MCF 10A (cell line): Measurements from ENCODE around the gene ANKIB1. TPM values are rescaled to one million over a fixed set of nuclear protein-coding genes. Genes with fewer than 3 reads are reported as not detected.

Experiments used
- BruUV-seq: library from RNA; stranded (reverse); fragments of 400-500 nt; replicated peaks from 2 replicates; lab custom pipeline; 2021; lab: Mats Ljungman, UMichigan
- CTCF ChIA-PET: fragments of 300-600 bp; sonication (Branson Sonifier 250); formaldehyde crosslinking; extraction: SDS; loops from one replicate; lab custom pipeline; 2021; ENCODE audit warnings: antibody characterized with exemption, inconsistent platforms; lab: Yijun Ruan, JAX
- POLR2A ChIA-PET: fragments of 300-600, 350-650 bp; sonication (Branson Sonifier 250); formaldehyde crosslinking; extraction: SDS; loops from one replicate; lab custom pipeline; 2020; ENCODE audit warnings: antibody characterized with exemption, inconsistent platforms; lab: Yijun Ruan, JAX
- DNase-seq: peaks from one replicate; pipeline ENCODE4 v3.0.0-alpha.2; 2018; ENCODE audit not compliant: unreplicated experiment
- H3K27ac Mint-ChIP-seq: one replicate; pipeline ENCODE4 v1.8.0; 2022; ENCODE audit warnings: mild to moderate bottlenecking, low read depth, mixed read lengths; ENCODE audit not compliant: unreplicated experiment
- H3K27me3 Mint-ChIP-seq: one replicate; pipeline ENCODE4 v1.8.0; 2022; ENCODE audit warnings: mixed read lengths; ENCODE audit not compliant: insufficient read depth, unreplicated experiment
- H3K36me3 Mint-ChIP-seq: one replicate; pipeline ENCODE4 v1.8.0; 2022; ENCODE audit warnings: mild to moderate bottlenecking, moderate library complexity, mixed read lengths; ENCODE audit not compliant: insufficient read depth, unreplicated experiment
- H3K4me1 Mint-ChIP-seq: one replicate; pipeline ENCODE4 v1.8.0; 2022; ENCODE audit warnings: mixed read lengths; ENCODE audit not compliant: insufficient read depth, unreplicated experiment
- H3K4me3 Mint-ChIP-seq: one replicate; pipeline ENCODE4 v1.8.0; 2022; ENCODE audit warnings: mild to moderate bottlenecking, moderate library complexity, mixed read lengths; ENCODE audit not compliant: unreplicated experiment
- H3K9me3 Mint-ChIP-seq: one replicate; pipeline ENCODE4 v1.8.0; 2022; ENCODE audit warnings: mixed read lengths; ENCODE audit not compliant: unreplicated experiment
- intact Hi-C: fragments of 100-400 bp; cut with micrococcal nuclease; formaldehyde crosslinking; loops from 2 replicates; pipeline ENCODE4 v1.14.1; 2022
- total RNA-seq: library from RNA; stranded (reverse); gene quantifications from 2 replicates; pipeline ENCODE4 v1.2.3, GENCODE V29; 2022
- TF ChIP-seq, protein P1 (sequence below): fragments of 200-600 bp; IDR thresholded peaks from one replicate; pipeline ENCODE4 v1.8.0; 2022; ENCODE audit warnings: antibody characterized with exemption, mild to moderate bottlenecking; ENCODE audit not compliant: unreplicated experiment

The ANKIB1 gene
- total RNA-seq, 1 experiment from 2014 or later, result 33.0 TPM

DNA sequence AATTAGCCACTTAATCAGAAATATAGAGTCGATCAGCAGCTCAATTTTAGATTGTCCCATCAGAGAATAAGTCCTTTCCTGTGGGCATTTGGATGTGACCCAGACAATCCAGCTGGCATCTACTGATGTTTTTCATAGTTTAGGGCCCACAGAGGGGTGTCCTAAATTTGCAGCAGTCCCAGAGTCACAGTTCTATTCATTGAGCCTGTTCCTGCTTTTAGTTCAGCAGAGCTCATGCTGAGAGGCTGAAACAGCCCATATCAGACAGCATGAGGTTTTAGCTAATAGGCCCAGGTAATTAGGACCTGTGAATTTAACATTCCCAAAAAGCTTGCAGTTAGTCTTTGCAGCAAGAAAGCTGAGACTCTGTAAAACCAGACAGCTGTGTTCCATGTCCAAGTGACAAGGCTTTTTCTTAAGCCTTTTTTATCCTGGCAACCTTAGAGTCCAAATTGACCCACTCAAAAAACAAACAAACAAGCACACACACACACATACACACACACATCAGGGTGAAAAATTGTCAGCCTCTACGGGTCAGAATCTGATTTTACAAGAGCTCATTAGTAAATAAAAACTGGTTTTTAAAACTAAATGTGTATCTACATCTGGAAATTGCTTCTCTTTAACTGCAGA is 33.7 kb downstream of the ANKIB1 start:
- TF ChIP-seq, protein P1, sequence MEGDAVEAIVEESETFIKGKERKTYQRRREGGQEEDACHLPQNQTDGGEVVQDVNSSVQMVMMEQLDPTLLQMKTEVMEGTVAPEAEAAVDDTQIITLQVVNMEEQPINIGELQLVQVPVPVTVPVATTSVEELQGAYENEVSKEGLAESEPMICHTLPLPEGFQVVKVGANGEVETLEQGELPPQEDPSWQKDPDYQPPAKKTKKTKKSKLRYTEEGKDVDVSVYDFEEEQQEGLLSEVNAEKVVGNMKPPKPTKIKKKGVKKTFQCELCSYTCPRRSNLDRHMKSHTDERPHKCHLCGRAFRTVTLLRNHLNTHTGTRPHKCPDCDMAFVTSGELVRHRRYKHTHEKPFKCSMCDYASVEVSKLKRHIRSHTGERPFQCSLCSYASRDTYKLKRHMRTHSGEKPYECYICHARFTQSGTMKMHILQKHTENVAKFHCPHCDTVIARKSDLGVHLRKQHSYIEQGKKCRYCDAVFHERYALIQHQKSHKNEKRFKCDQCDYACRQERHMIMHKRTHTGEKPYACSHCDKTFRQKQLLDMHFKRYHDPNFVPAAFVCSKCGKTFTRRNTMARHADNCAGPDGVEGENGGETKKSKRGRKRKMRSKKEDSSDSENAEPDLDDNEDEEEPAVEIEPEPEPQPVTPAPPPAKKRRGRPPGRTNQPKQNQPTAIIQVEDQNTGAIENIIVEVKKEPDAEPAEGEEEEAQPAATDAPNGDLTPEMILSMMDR, result no peak
- Mint-ChIP-seq H3K4me1 (no peaks in the 10 kb centered on the region), H3K27ac (no peak overlapping the region), H3K27me3 (no peaks in the 10 kb centered on the region), H3K9me3 (peaks cover 8% of the 10 kb centered on the region), H3K4me3 (no peak overlapping the region), H3K36me3 (peaks cover 14% of the 10 kb centered on the region)
- no TSS peak for BruUV-seq
- DNase-seq, result no peak
- POLR2A ChIA-PET, result interaction anchor here (1.2 to 1.6 kb wide), 2 partner anchors 14 to 33 kb away, joined by 3 to 6 read pairs; no protein-coding TSS in a partner anchor
- intact Hi-C loops, result no loop called here
- CTCF ChIA-PET, result interaction anchor here (0.6 kb wide), 1 partner anchor 978 kb away, joined by 3 read pairs; no protein-coding TSS in a partner anchor

DNA sequence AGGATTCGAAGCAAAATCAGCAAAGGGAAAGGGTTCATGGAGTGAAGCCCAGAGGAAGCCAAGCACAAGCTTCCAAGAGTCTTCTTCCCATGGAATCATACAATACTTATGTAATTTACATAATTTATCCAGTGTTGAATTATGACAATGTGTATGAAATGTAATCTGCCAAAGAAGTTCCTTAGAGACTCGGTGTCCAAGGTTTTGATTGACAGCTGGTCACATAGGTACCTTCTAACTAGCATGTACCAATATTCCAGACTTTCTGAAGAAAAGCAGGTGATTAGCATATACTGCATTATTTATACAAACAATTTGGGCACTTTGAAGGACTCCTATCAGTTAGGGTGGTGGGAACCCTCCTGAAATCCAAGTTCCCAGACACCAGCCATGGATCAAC is 35.3 kb downstream of the ANKIB1 start:
- no peak overlapping the region for H3K4me3 Mint-ChIP-seq
- ChIA-PET CTCF (no interaction called here), POLR2A (interaction anchor here (1.2 to 1.6 kb wide), 2 partner anchors 8 to 12 kb away, joined by 4 to 6 read pairs; no protein-coding TSS in a partner anchor)
- no peaks in the 10 kb centered on the region for H3K27me3 Mint-ChIP-seq
- TF ChIP-seq, protein P1, result no peak
- no peak overlapping the region for H3K27ac Mint-ChIP-seq
- intact Hi-C loops, result no loop called here
- peaks cover 8% of the 10 kb centered on the region for H3K9me3 Mint-ChIP-seq
- DNase-seq, result no peak
- H3K4me1 Mint-ChIP-seq, result no peaks in the 10 kb centered on the region
- H3K36me3 Mint-ChIP-seq, result peaks cover 9% of the 10 kb centered on the region
- BruUV-seq, result no TSS peak

GRCh38 chr7:92282221-92282814 is 36.5 kb downstream of the ANKIB1 start:
- no peak overlapping the region for H3K27ac Mint-ChIP-seq
- no peak for DNase-seq
- no peaks in the 10 kb centered on the region for H3K4me1 Mint-ChIP-seq
- BruUV-seq, result no TSS peak
- peaks cover 8% of the 10 kb centered on the region for H3K9me3 Mint-ChIP-seq
- no peaks in the 10 kb centered on the region for H3K27me3 Mint-ChIP-seq
- ChIA-PET CTCF (interaction anchor here (0.6 kb wide), 1 partner anchor 10 kb away, joined by 3 read pairs; no protein-coding TSS in a partner anchor), POLR2A (interaction anchor here (1.4 kb wide), 1 partner anchor 37 kb away, joined by 6 read pairs; the partner anchor contains the start of genes ANKIB1 and KRIT1)
- H3K36me3 Mint-ChIP-seq, result peaks cover 9% of the 10 kb centered on the region
- no peak overlapping the region for H3K4me3 Mint-ChIP-seq
- TF ChIP-seq, protein P1, result no peak
- intact Hi-C loops, result no loop called here

- H3K27ac Mint-ChIP-seq, result no peak overlapping the region
- ChIA-PET CTCF (no interaction called here), POLR2A (interaction anchor here (1.4 kb wide), 1 partner anchor 37 kb away, joined by 6 read pairs; the partner anchor contains the start of genes ANKIB1 and KRIT1)
- no TSS peak for BruUV-seq
- no peaks in the 10 kb centered on the region for H3K4me1 Mint-ChIP-seq
- no peak overlapping the region for H3K4me3 Mint-ChIP-seq
- H3K36me3 Mint-ChIP-seq, result peaks cover 11% of the 10 kb centered on the region
- TF ChIP-seq, protein P1, result no peak
- intact Hi-C loops, result no loop called here
- no peaks in the 10 kb centered on the region for H3K27me3 Mint-ChIP-seq
- H3K9me3 Mint-ChIP-seq, result peaks cover 8% of the 10 kb centered on the region
- DNase-seq, result no peak
Observed at GRCh38 chr7:92282930-92283329, 37.2 kb downstream of the ANKIB1 start.
